Colonic mucosa (tissue), 4 donors: ENCODE data around the gene TENM4. TPM values are rescaled to one million over a fixed set of nuclear protein-coding genes. Genes with fewer than 3 reads are reported as not detected.

Source experiments
- DNase-seq: peaks from one replicate; pipeline ENCODE4 v3.0.0-alpha.2; 2020
- H3K27ac ChIP-seq: fragments of 200-600 bp; one replicate; pipeline ENCODE4 v1.8.0; 2021
- H3K27me3 ChIP-seq: fragments of 200-600 bp; one replicate; pipeline ENCODE4 v1.8.0; 2021
- H3K36me3 ChIP-seq: fragments of 200-600 bp; one replicate; pipeline ENCODE4 v1.8.0; 2021
- H3K4me1 ChIP-seq: fragments of 200-600 bp; one replicate; pipeline ENCODE4 v1.8.0; 2021; ENCODE audit warnings: mild to moderate bottlenecking
- H3K4me3 ChIP-seq: fragments of 200-600 bp; one replicate; pipeline ENCODE4 v1.8.0; 2021
- H3K9ac ChIP-seq, 2 donors: one replicate each; pipeline ENCODE4 v1.7.0; 2013; ENCODE audit warnings: control low read depth in 2 of 2, low read depth in 2 of 2, low read length in 2 of 2
- H3K9me3 ChIP-seq: fragments of 200-600 bp; one replicate; pipeline ENCODE4 v1.8.0; 2021
- intact Hi-C: fragments of 100-400 bp; cut with DNase I; formaldehyde crosslinking; loops from one replicate; pipeline ENCODE4 v1.14.1; 2022
- total RNA-seq, 2 donors: library from RNA; stranded (reverse); fragmentation: NEBNext Ultra II Directional in 1 of 2; extraction: Animal tissue kit (Norgen Biotek cat#: 25700) in 1 of 2; gene quantifications; one replicate each; pipeline ENCODE4 v1.2.1, GENCODE V29; 2021
- TF ChIP-seq, protein P1 (sequence below): fragments of 200-600 bp; IDR thresholded peaks from one replicate; pipeline ENCODE4 v1.8.0; 2022; ENCODE audit warnings: antibody characterized with exemption, mild to moderate bottlenecking
- donor health status: healthy.
- donor health status: DM: no; HTN: no; CAD: no.
- donor health status: DM: no; HTN: no; CAD: no.

Gene TENM4
- total RNA-seq, 2 donors from 2014 or later = 0.48 to 1.2 TPM

DNA sequence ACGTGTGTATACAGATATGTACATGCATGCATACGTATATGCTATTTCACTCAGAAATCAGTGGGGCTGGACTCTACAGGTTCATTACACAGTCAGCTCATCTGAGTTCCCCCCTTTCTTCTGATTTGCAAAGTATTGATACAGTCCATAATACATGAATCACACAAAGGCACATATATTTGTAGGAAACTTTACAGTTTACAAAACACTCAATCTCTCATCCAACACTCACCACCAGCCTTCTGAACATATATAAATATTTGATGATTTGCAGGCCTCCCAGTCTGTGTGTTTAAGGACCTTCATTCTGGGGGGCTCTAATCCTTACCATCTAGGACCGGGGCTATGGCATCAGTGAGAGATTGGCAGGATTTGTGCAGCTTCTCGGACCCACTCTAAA lies 293.8 kb downstream of the TENM4 start:
- Histone ChIP-seq H3K27ac (no peak overlapping the region), H3K27me3 (no peaks in the 10 kb centered on the region), H3K9me3 (no peaks in the 10 kb centered on the region), H3K4me3 (no peak overlapping the region), H3K4me1 (no peaks in the 10 kb centered on the region), H3K9ac (no peak overlapping the region), H3K36me3 (no peaks in the 10 kb centered on the region)
- no peak for DNase-seq
- TF ChIP-seq, protein P1, sequence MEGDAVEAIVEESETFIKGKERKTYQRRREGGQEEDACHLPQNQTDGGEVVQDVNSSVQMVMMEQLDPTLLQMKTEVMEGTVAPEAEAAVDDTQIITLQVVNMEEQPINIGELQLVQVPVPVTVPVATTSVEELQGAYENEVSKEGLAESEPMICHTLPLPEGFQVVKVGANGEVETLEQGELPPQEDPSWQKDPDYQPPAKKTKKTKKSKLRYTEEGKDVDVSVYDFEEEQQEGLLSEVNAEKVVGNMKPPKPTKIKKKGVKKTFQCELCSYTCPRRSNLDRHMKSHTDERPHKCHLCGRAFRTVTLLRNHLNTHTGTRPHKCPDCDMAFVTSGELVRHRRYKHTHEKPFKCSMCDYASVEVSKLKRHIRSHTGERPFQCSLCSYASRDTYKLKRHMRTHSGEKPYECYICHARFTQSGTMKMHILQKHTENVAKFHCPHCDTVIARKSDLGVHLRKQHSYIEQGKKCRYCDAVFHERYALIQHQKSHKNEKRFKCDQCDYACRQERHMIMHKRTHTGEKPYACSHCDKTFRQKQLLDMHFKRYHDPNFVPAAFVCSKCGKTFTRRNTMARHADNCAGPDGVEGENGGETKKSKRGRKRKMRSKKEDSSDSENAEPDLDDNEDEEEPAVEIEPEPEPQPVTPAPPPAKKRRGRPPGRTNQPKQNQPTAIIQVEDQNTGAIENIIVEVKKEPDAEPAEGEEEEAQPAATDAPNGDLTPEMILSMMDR = no peak
- intact Hi-C loops = no loop called here

DNA sequence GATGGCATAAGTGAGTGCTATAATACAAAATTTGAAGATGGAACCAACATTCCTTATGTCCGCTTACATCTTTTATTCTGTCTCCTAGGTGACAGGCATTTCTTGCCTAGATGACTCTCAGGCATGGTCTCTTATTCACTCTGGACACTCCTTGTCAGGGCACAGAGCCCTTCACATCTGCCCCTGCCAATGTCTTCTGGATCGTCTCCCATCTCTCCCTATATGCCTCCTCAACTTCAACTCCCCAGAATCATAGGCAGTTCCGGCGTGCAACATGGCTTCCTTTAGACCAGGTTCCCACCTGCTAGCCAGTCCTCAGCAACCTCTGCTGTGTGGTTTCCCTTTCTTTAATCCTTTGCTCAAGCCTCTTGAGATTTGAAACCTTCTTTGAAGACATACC lies 300.9 kb downstream of the TENM4 start:
- Histone ChIP-seq H3K9ac (no peak overlapping the region), H3K27ac (no peak overlapping the region), H3K9me3 (no peaks in the 10 kb centered on the region), H3K4me3 (no peak overlapping the region), H3K27me3 (no peaks in the 10 kb centered on the region), H3K36me3 (no peaks in the 10 kb centered on the region), H3K4me1 (no peaks in the 10 kb centered on the region)
- TF ChIP-seq, protein P1 = no peak
- DNase-seq = no peak
- intact Hi-C loops = no loop called here

DNA sequence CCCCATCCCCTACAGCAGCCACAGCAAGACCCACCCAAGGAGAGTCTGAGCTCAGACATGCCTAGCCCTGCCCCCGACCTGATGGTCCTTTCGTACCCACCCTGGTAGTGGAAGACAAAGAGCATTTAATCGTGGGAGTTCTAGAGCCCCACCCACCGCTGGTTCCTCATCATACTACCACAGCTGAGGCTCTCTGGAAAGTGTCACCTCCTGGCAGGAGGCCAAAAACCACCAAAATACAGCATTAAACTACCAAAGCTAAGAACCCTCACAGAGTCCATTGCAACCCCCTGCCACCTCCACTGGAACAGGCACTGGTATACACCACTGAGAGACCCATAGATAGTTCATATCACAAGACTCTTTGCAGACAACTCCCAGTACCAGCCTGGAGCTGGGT lies 311.1 kb downstream of the TENM4 start:
- Histone ChIP-seq H3K27me3 (no peaks in the 10 kb centered on the region), H3K4me1 (no peaks in the 10 kb centered on the region), H3K4me3 (no peak overlapping the region), H3K27ac (no peak overlapping the region), H3K9me3 (no peaks in the 10 kb centered on the region), H3K9ac (no peak overlapping the region), H3K36me3 (no peaks in the 10 kb centered on the region)
- TF ChIP-seq, protein P1 = no peak
- intact Hi-C loops = no loop called here
- no peak for DNase-seq

DNA sequence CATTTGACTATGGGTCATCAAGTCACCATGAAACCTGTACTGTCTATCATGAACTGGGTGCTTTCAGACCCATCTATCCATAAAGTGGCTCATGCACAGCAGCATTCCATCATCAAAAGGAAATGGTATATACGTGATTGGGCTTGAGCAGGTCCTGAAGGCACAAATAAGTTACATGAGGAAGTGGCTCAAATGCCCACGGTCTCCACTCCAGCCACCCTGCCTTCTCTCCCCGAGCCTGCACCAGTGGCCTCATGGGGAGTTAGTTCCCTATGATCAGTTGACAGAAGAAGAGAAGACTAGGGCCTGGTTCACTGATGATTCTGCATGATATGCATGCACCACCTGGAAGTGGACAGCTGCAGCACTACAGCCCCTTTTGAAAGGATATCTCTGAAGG lies 312.5 kb downstream of the TENM4 start:
- no peak for DNase-seq
- no peaks in the 10 kb centered on the region for H3K9me3 ChIP-seq
- no peak overlapping the region for H3K4me3 ChIP-seq
- no peaks in the 10 kb centered on the region for H3K36me3 ChIP-seq
- no peaks in the 10 kb centered on the region for H3K27me3 ChIP-seq
- intact Hi-C loops = no loop called here
- H3K4me1 ChIP-seq = no peaks in the 10 kb centered on the region
- no peak overlapping the region for H3K27ac ChIP-seq
- H3K9ac ChIP-seq = no peak overlapping the region
- TF ChIP-seq, protein P1 = no peak

DNA sequence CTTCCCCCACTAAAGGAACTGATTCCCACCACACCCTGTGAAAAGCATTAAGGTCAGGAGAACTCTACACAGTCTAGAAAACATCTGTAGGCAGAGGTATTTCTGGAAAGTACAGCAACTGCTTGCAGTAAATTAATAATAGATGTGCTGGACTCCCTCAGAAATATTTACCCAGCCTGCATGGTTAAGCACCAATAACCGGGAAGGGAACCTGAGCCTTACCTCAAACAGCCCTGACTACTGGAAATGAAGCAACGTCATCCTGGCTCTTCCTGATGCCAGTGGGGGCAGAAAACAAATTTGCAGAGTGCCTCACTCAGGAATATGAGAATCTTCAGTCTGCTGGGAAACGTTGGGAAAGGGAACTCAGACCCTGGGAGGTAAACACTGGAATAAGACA lies 318.1 kb downstream of the TENM4 start:
- Histone ChIP-seq H3K27me3 (no peaks in the 10 kb centered on the region), H3K9me3 (no peaks in the 10 kb centered on the region), H3K9ac (no peak overlapping the region), H3K4me1 (no peaks in the 10 kb centered on the region), H3K36me3 (no peaks in the 10 kb centered on the region), H3K4me3 (no peak overlapping the region), H3K27ac (no peak overlapping the region)
- TF ChIP-seq, protein P1 = no peak
- no peak for DNase-seq
- intact Hi-C loops = no loop called here

DNA sequence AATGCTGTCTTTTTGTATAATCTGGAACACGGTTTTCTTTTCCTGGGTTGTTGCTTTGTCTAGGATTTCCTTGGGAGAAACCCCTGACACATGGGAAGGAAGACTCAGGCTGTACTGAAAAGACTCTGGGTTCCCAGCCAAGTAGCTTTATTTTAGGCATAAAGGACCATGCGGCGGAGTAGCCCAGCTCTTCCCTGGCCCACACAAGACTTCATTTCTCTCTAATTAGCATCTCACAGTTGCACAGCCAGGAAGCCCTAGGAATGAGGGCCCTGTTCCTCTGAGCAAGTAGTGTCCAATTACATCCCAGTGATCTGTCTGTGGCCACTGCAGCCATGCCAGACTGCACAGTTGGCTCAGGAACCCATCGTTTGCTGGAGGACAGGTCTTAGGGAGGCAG lies 319.5 kb downstream of the TENM4 start:
- Histone ChIP-seq H3K27ac (no peak overlapping the region), H3K4me1 (no peaks in the 10 kb centered on the region), H3K27me3 (no peaks in the 10 kb centered on the region), H3K36me3 (no peaks in the 10 kb centered on the region), H3K9ac (no peak overlapping the region), H3K4me3 (no peak overlapping the region), H3K9me3 (no peaks in the 10 kb centered on the region)
- DNase-seq = no peak
- TF ChIP-seq, protein P1 = no peak
- intact Hi-C loops = no loop called here
